GM21360 (cell line): ENCODE data around the gene REC114.
"Not testable (repeated sequence)": the region's sequence is repeated elsewhere in the genome, so short reads cannot be mapped to it uniquely, and the experiment has no call there.

ENCODE experiments used
- ATAC-seq: cut with Tn5 transposase; IDR thresholded peaks from one replicate; pipeline ENCODE4 v1.9.1; 2021; ENCODE audit warnings: mild to moderate bottlenecking, moderate library complexity; ENCODE audit not compliant: unreplicated experiment

Gene REC114

GRCh38 chr15:73454096-73454495, 11.1 kb downstream of the REC114 start:
- ATAC-seq = no peak

GRCh38 chr15:73455876-73456275, 12.9 kb downstream of the REC114 start:
- no peak for ATAC-seq

- no peak for ATAC-seq
Observed at GRCh38 chr15:73457334-73457733, 14.4 kb downstream of the REC114 start.

- ATAC-seq = no peak
Observed at GRCh38 chr15:73460662-73461061, 17.7 kb downstream of the REC114 start.

GRCh38 chr15:73464602-73465001, 21.6 kb downstream of the REC114 start:
- no peak for ATAC-seq

- no peak for ATAC-seq
Observed at GRCh38 chr15:73467758-73468157, 24.8 kb downstream of the REC114 start.

GRCh38 chr15:73474785-73475184, 31.8 kb downstream of the REC114 start:
- ATAC-seq = no peak

- no peak for ATAC-seq
Observed at GRCh38 chr15:73476704-73477216, 33.8 kb downstream of the REC114 start.

- ATAC-seq = no peak
Observed at GRCh38 chr15:73480050-73480449, 37.1 kb downstream of the REC114 start.

GRCh38 chr15:73482166-73482565, 39.2 kb downstream of the REC114 start:
- no peak for ATAC-seq

GRCh38 chr15:73483053-73483452, 40.1 kb downstream of the REC114 start:
- ATAC-seq = no peak

GRCh38 chr15:73485372-73485771, 42.4 kb downstream of the REC114 start:
- no peak for ATAC-seq

GRCh38 chr15:73485885-73486284, 42.9 kb downstream of the REC114 start:
- ATAC-seq = not testable (repeated sequence)

GRCh38 chr15:73488698-73489097, 45.7 kb downstream of the REC114 start:
- ATAC-seq = no peak

- ATAC-seq = no peak
Observed at GRCh38 chr15:73493922-73494321, 51.0 kb downstream of the REC114 start.

- ATAC-seq = no peak
Observed at GRCh38 chr15:73495181-73495580, 52.2 kb downstream of the REC114 start.

- ATAC-seq = no peak
Observed at GRCh38 chr15:73500696-73501095, 57.7 kb downstream of the REC114 start.

- no peak for ATAC-seq
Observed at GRCh38 chr15:73504885-73505284, 61.9 kb downstream of the REC114 start.

GRCh38 chr15:73515527-73515926, 72.6 kb downstream of the REC114 start:
- no peak for ATAC-seq

- no peak for ATAC-seq
Observed at GRCh38 chr15:73517566-73517965, 74.6 kb downstream of the REC114 start.

- no peak for ATAC-seq
Observed at GRCh38 chr15:73518180-73518862, 75.4 kb downstream of the REC114 start.

GRCh38 chr15:73518876-73519733, 76.1 kb downstream of the REC114 start:
- ATAC-seq = no peak
